ENCODE measurements around the gene GPHN.

DNA sequence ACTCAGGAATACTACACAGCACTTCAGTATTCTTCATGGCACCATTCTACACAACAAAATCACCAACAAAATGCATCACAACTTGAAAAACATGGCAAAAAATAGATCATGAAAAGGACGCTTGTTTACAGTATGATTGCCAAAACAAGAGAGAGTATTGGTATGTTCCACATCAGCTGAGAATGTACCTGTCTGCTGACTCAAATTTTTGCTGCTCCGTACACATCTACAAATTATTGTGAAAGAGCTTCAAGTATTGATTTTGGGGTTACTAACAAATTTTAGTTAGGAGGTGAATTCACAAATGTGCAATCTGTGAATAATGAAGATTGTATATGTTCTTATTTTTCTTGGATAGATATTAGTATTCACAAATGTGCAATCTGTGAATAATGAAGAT lies 105.4 kb downstream of the GPHN start:
- TF ChIP-seq POLR2A (IDR thresholded peaks at IDR 0.05; ENCODE audit: low read depth): no peak
- TF ChIP-seq EP300 (IDR thresholded peaks at IDR 0.05): no peak
- TF ChIP-seq, protein P1, sequence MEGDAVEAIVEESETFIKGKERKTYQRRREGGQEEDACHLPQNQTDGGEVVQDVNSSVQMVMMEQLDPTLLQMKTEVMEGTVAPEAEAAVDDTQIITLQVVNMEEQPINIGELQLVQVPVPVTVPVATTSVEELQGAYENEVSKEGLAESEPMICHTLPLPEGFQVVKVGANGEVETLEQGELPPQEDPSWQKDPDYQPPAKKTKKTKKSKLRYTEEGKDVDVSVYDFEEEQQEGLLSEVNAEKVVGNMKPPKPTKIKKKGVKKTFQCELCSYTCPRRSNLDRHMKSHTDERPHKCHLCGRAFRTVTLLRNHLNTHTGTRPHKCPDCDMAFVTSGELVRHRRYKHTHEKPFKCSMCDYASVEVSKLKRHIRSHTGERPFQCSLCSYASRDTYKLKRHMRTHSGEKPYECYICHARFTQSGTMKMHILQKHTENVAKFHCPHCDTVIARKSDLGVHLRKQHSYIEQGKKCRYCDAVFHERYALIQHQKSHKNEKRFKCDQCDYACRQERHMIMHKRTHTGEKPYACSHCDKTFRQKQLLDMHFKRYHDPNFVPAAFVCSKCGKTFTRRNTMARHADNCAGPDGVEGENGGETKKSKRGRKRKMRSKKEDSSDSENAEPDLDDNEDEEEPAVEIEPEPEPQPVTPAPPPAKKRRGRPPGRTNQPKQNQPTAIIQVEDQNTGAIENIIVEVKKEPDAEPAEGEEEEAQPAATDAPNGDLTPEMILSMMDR (IDR thresholded peaks at IDR 0.05): no peak
- TF ChIP-seq POLR2AphosphoS5 (IDR thresholded peaks at IDR 0.05): no peak

All from esophagus muscularis mucosa (tissue), 4 donors.